ENCODE results near the gene TP53TG5.

TP53TG5 gene

GRCh38 chr20:45405571-45406259 lies 27.6 kb upstream of the TP53TG5 start:
- no peak for DNase-seq (ENCODE audit: low read depth)

- DNase-seq (ENCODE audit: low read depth) = no peak
Observed at GRCh38 chr20:45404438-45404837, 26.3 kb upstream of the TP53TG5 start.

GRCh38 chr20:45402946-45403345 lies 24.8 kb upstream of the TP53TG5 start:
- DNase-seq (ENCODE audit: low read depth) = no peak

- no peak for DNase-seq (ENCODE audit: low read depth)
Observed at GRCh38 chr20:45400346-45401031, 22.4 kb upstream of the TP53TG5 start.

- DNase-seq (ENCODE audit: low read depth) = no peak
Observed at GRCh38 chr20:45399018-45399417, 20.9 kb upstream of the TP53TG5 start.

DNA sequence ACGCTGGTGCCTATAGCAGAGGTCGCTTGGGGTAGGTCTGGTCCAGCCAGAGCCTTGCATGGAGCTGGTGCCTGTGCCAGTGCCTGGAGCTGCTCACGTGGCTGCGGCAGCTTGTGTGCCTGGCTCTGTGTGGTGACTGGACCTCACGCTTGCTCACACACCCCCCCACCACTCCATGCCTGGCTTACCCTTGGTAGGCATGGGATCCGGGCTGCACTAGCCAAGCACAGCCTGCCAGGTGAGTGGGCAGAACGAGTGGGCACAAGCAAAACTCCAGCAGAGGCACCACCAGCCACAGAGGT lies 16.9 kb upstream of the TP53TG5 start:
- no peak for DNase-seq (ENCODE audit: low read depth)

GRCh38 chr20:45394221-45395113 lies 16.3 kb upstream of the TP53TG5 start:
- no peak for DNase-seq (ENCODE audit: low read depth)

- no peak for DNase-seq (ENCODE audit: low read depth)
Observed at GRCh38 chr20:45392733-45393132, 14.6 kb upstream of the TP53TG5 start.

DNA sequence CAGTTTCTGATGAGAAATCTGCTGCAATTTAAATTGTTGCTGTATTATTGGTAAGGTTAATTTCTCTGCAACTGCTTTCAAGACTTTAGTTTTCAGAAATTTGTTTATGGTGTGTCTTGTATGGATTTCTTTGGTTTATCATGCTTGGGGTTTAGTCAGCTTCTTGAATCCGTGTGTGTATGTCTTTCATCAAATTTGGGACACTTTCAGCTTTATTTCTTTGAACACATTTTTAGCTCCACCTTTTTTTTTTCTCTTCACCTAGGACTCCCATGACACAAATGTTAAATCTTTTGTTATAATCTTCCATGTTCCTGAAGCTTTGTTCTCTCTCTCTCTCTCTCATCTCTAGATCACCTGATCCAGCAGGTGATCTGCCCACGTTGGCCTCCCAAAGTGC lies 13.4 kb upstream of the TP53TG5 start:
- DNase-seq (ENCODE audit: low read depth) = no peak

- no peak for DNase-seq (ENCODE audit: low read depth)
Observed at GRCh38 chr20:45390931-45391330, 12.8 kb upstream of the TP53TG5 start.

- no peak for DNase-seq (ENCODE audit: low read depth)
Observed at GRCh38 chr20:45387274-45387673, 9.1 kb upstream of the TP53TG5 start.

DNA sequence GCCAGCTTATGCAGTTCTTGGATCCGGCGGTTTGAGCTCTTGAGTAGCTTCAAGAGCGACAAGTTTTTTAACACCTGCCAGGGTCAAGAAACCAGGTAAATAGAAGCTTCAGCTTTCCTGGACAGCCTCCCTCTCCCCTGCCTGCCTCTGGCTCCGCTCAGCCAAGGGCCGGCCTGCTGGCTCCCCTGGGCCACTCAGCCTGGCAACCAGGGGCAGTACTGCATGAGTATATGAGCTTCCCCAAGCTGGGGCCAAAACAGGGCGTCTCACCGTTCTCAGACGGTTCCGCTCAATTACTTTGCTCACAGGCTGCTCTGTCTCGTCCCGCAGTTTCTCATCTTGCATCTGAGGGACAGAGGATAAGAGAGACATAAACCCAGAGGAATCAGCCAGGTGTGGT lies 856 bp downstream of the TP53TG5 start:
- DNase-seq (ENCODE audit: low read depth) = no peak

- DNase-seq (ENCODE audit: low read depth) = no peak
Observed at GRCh38 chr20:45374966-45375365, 3.2 kb downstream of the TP53TG5 start.

- no peak for DNase-seq (ENCODE audit: low read depth)
Observed at GRCh38 chr20:45374101-45374467, 4.0 kb downstream of the TP53TG5 start.

- no peak for DNase-seq (ENCODE audit: low read depth)
Observed at GRCh38 chr20:45373353-45374100, 4.6 kb downstream of the TP53TG5 start.

DNA sequence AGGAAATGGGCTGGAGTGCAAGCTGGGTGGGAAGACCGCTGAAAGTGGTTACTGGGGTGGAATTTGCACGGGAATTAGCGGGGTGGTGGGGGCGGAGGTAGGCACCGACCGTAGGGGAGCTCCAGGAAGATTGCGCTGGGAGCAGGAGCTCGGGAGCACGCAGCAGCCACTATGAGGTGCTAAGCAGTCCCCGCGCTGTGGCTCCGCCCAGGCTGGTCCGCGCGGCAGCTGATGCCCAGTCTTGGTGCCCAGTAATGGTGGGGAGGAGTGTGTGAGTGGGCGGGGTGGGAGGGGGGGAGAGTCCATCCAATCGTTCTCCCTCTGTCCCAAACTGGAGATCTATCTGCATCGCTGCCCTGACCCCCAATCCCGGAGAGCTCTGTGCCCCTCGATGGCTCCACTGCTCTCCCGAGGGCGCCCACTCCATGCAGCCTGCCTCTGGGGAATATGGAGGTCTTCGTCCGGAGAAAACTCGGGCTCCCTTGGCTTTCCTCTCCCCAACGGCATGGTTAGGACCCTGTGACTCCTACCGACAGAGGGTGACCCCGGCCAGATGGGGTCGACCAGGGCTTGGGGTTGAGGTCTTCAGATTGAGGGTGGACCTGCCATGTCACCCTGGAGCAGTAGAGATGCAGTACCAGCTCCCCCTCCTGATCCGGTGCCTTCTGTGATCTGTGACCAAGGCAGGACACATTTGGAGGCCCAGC lies 5.3 kb downstream of the TP53TG5 start:
- no peak for DNase-seq (ENCODE audit: low read depth)

DNA sequence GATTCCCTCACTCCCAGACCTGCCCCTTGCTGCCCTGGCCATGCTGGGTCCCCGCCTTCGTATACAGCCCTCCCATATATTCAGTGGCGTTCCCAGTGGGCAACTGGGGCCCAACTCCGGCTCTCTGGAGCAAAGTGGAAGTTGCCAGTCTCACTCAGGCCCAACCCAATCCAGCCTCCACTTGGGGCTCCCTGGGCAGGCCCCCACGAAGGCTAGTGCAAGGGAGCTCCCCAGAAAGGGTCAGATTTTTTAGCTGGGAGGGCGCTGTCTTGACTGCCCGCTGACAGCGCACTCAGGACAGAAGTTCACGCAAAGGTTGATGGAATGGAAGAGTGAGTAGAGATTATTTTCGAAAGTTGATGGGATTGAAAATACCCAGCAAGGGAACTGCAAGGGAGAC lies 5.9 kb downstream of the TP53TG5 start:
- DNase-seq (ENCODE audit: low read depth) = no peak

GRCh38 chr20:45370571-45371160 lies 7.5 kb downstream of the TP53TG5 start:
- no peak for DNase-seq (ENCODE audit: low read depth)

DNA sequence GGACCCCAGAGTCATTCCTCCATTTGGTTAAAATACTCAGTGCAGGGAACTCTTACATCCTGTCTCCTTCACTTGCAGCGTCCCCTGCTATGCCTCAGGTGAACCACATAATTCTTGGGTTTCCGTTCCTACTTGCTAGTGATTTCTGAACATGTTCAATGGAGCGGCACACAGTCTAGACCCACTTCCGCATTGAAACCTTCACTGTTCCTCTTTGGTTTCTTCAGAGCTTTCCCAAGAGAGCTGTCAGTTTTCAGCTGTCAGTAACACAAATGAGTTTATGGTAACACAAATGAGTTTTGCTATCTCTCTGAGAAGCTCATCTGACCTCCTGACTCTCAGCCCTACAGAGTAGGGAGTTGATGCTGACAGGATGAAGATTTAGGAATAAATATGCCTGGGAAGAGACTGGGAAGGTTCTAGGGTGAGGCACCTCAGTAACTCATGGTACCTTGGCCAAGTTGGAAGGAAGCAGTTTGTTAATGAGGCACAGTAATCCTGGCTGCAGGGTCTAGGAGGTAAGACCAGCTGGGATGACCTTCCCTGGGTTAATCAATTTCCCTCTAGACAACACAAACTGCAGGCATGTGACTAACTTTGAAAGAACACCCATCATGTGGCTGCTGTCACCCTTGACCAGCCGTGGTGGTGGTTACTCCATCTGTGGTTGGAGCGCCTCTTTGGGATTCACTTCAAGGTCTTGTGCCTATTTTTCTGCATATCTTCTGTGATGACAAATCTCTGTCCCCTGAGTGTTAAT lies 9.7 kb downstream of the TP53TG5 start:
- no peak for DNase-seq (ENCODE audit: low read depth)

GRCh38 chr20:45367126-45367525 lies 11.0 kb downstream of the TP53TG5 start:
- no peak for DNase-seq (ENCODE audit: low read depth)

GRCh38 chr20:45366631-45367030 lies 11.5 kb downstream of the TP53TG5 start:
- no peak for DNase-seq (ENCODE audit: low read depth)
